Measurements from ENCODE around the gene RPP25.
"Not testable (repeated sequence)": the region's sequence is repeated elsewhere in the genome, so short reads cannot be mapped to it uniquely, and the experiment has no call there.

DNA sequence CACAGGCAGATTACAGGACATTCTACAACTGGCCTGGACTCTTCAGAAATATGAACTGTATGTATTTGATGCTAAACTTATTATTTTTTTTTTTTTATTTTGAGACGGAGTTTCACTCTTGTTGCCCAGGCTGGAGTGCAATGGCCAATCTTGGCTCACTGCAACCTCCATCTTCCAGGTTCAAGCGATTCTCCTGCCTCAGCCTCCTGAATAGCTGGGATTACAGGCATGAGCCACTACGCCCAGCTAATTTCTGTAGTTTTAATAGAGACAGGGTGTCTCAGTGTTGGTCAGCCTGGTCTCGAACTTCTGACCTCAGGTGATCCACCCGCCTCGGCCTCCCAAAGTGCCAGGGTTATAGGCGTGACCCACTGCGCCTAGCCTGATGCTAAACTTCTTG is 42.8 kb downstream of the RPP25 start:
- TF ChIP-seq, protein P1, sequence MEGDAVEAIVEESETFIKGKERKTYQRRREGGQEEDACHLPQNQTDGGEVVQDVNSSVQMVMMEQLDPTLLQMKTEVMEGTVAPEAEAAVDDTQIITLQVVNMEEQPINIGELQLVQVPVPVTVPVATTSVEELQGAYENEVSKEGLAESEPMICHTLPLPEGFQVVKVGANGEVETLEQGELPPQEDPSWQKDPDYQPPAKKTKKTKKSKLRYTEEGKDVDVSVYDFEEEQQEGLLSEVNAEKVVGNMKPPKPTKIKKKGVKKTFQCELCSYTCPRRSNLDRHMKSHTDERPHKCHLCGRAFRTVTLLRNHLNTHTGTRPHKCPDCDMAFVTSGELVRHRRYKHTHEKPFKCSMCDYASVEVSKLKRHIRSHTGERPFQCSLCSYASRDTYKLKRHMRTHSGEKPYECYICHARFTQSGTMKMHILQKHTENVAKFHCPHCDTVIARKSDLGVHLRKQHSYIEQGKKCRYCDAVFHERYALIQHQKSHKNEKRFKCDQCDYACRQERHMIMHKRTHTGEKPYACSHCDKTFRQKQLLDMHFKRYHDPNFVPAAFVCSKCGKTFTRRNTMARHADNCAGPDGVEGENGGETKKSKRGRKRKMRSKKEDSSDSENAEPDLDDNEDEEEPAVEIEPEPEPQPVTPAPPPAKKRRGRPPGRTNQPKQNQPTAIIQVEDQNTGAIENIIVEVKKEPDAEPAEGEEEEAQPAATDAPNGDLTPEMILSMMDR (IDR thresholded peaks at IDR 0.05) = not testable (repeated sequence)
- TF ChIP-seq POLR2A (IDR thresholded peaks at IDR 0.05) = not testable (repeated sequence)
